CD14-positive monocyte (primary cell): ENCODE data around the gene FOXRED2. TPM values are rescaled to one million over a fixed set of nuclear protein-coding genes. Genes with fewer than 3 reads are reported as not detected.

Experiments used
- DNase-seq, 3 donors: peaks; one replicate each; pipeline ENCODE4 v3.0.0-alpha.2; 2011 to 2022
- H2AFZ ChIP-seq: 2 replicates; pipeline ENCODE4 v1.6.0; 2012; ENCODE audit warnings: mild to moderate bottlenecking, low read depth, low read length, inconsistent platforms; ENCODE audit not compliant: insufficient read depth, poor library complexity, severe bottlenecking
- H3K27ac ChIP-seq, 2 donors: 1 replicate in 1 of 2; 2 replicates in 1 of 2; pipeline ENCODE4 v1.5.1; 2012 to 2013; ENCODE audit warnings: low read length in 2 of 2, control low read depth in 1 of 2, inconsistent platforms in 1 of 2, low read depth in 1 of 2, mild to moderate bottlenecking in 1 of 2
- H3K27me3 ChIP-seq, 2 donors: one replicate each; pipeline versions ENCODE4 v1.6.0 to v1.6.1; 2011 to 2013; ENCODE audit warnings: low read length in 2 of 2; ENCODE audit not compliant: control insufficient read depth in 2 of 2, insufficient read depth in 2 of 2
- H3K36me3 ChIP-seq, 2 donors: replicated peaks in 1 of 2; 1 replicate in 1 of 2; 2 replicates in 1 of 2; pipeline versions ENCODE4 v1.5.1 to v1.6.1; 2012 to 2013; ENCODE audit warnings: low read length in 2 of 2, control low read depth in 1 of 2, inconsistent platforms in 1 of 2, mild to moderate bottlenecking in 1 of 2; ENCODE audit not compliant: insufficient read depth in 2 of 2, control insufficient read depth in 1 of 2
- H3K4me1 ChIP-seq, 2 donors: 1 replicate in 1 of 2; 2 replicates in 1 of 2; pipeline versions ENCODE4 v1.5.1 to v1.6.1; 2012 to 2013; ENCODE audit warnings: low read length in 2 of 2, control low read depth in 1 of 2, inconsistent platforms in 1 of 2, mild to moderate bottlenecking in 1 of 2, moderate library complexity in 1 of 2; ENCODE audit not compliant: insufficient read depth in 2 of 2, control insufficient read depth in 1 of 2
- H3K4me2 ChIP-seq: replicated peaks from 2 replicates; pipeline ENCODE3; 2012; ENCODE audit warnings: low read length, moderate library complexity, mild to moderate bottlenecking; ENCODE audit not compliant: poor library complexity, severe bottlenecking; ENCODE audit errors: extremely low read depth
- H3K4me3 ChIP-seq, 3 experiments: fragments of 200-600 bp in 1 of 3; sonication (generic) in 1 of 3; replicated peaks in 1 of 3; 1 replicate in 2 of 3; 2 replicates in 1 of 3; pipeline ENCODE4 v1.5.1; 2011 to 2013; ENCODE audit warnings: low read length in 3 of 3, mild to moderate bottlenecking in 3 of 3, control low read depth in 2 of 3, low read depth in 2 of 3, inconsistent platforms in 1 of 3, moderate library complexity in 1 of 3
- H3K79me2 ChIP-seq: 2 replicates; pipeline ENCODE4 v1.6.0; 2012; ENCODE audit warnings: mild to moderate bottlenecking, control low read depth, inconsistent platforms, low read length, moderate library complexity; ENCODE audit not compliant: insufficient read depth
- H3K9ac ChIP-seq: 2 replicates; pipeline ENCODE4 v1.6.0; 2017; ENCODE audit warnings: low read length, mild to moderate bottlenecking; ENCODE audit not compliant: insufficient read depth, poor library complexity, severe bottlenecking
- H3K9me3 ChIP-seq, 2 donors: replicated peaks in 1 of 2; 1 replicate in 1 of 2; 2 replicates in 1 of 2; pipeline versions ENCODE4 v1.5.1 to v1.6.1; 2012 to 2013; ENCODE audit warnings: low read length in 2 of 2, control low read depth in 1 of 2; ENCODE audit not compliant: control insufficient read depth in 1 of 2, insufficient read depth in 1 of 2
- H4K20me1 ChIP-seq: 2 replicates; pipeline ENCODE4 v1.6.0; 2012; ENCODE audit warnings: mild to moderate bottlenecking, low read length, control low read depth, moderate library complexity; ENCODE audit not compliant: insufficient read depth
- H3K27ac Mint-ChIP-seq, 7 donors: one replicate each; pipeline ENCODE4 v1.8.0; 2020; ENCODE audit warnings: mild to moderate bottlenecking in 7 of 7, mixed read lengths in 7 of 7, moderate library complexity in 6 of 7, inconsistent platforms in 2 of 7
- H3K27me3 Mint-ChIP-seq, 3 donors: one replicate each; pipeline ENCODE4 v1.8.0; 2021 to 2022; ENCODE audit warnings: low read depth in 3 of 3, mild to moderate bottlenecking in 3 of 3, mixed read lengths in 3 of 3, moderate library complexity in 3 of 3, inconsistent platforms in 1 of 3
- H3K36me3 Mint-ChIP-seq, 2 donors: one replicate each; pipeline ENCODE4 v1.8.0; 2020; ENCODE audit warnings: mixed read lengths in 2 of 2, inconsistent platforms in 1 of 2, mild to moderate bottlenecking in 1 of 2
- H3K4me1 Mint-ChIP-seq: one replicate; pipeline ENCODE4 v1.8.0; 2020; ENCODE audit warnings: mild to moderate bottlenecking, mixed read lengths
- H3K4me3 Mint-ChIP-seq, 2 donors: one replicate each; pipeline ENCODE4 v1.8.0; 2020; ENCODE audit warnings: mild to moderate bottlenecking in 2 of 2, mixed read lengths in 2 of 2, moderate library complexity in 1 of 2
- H3K9me3 Mint-ChIP-seq, 7 donors: one replicate each; pipeline ENCODE4 v1.8.0; 2020 to 2022; ENCODE audit warnings: mixed read lengths in 7 of 7, mild to moderate bottlenecking in 6 of 7, moderate library complexity in 6 of 7, inconsistent platforms in 2 of 7
- CTCF ChIP-seq: fragments of 200-600 bp; IDR thresholded peaks from one replicate; pipeline ENCODE4 v1.8.0; 2022; ENCODE audit warnings: antibody characterized with exemption, mild to moderate bottlenecking
- WGBS: methylation state at CpG from one replicate; pipeline ENCODE4 v1.1.5; 2013; ENCODE audit warnings: missing lambda C conversion rate; ENCODE audit not compliant: insufficient coverage; 5-methylcytosine and 5-hydroxymethylcytosine counted together
- intact Hi-C, 2 donors: fragments of 100-400 bp; cut with micrococcal nuclease; formaldehyde crosslinking; loops; one replicate each; pipeline versions ENCODE4 v1.15.0 to v1.15.1; 2023
- polyA plus RNA-seq, 3 donors: library from polyadenylated mRNA; depleted of rRNA in 1 of 3; unstranded in 2 of 3; stranded (reverse) in 1 of 3; fragments of 300-500 nt in 2 of 3; fragments of >200 nt in 1 of 3; fragmentation: Illumina TruSeq in 2 of 3; gene quantifications; 1 replicate in 2 of 3; 2 replicates in 1 of 3; pipeline ENCODE4 v1.2.3, GENCODE V29; 2012 to 2021

FOXRED2 gene
- polyA plus RNA-seq, 3 donors = 1.5 to 2.0 (median 1.9) TPM

DNA sequence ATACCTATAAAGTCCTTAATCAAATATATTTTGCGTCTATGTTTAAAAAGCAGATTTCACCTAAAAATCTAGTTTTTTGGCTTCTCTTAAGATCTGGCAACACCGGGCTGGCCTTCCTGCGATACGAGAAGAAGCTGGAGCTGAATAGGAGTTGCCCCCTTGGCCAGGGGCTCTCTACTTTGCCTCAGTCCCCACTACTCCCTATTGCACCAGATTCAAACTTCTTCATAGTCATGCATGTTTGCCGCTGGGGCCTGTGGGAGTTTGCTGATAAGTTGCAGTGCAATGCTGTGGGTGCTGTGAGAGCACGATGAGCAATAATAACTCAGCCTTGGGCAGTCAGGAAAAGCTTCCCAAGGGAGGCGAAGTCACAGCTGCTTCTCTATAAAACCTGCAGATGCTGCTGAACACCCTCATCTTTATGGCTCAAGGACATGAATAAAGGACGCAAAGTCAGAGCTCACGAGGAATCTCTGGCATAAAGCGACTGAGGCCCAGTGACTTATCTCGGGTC lies 37.3 kb upstream of the FOXRED2 start:
- Histone ChIP-seq H3K79me2 (no peaks in the 10 kb centered on the region), H2AFZ (no peak overlapping the region), H3K4me1 (peaks cover 0 to 5% of the 10 kb centered on the region in 2 donors), H3K36me3 (no peaks in the 10 kb centered on the region), H3K27ac (no peak overlapping the region), H3K27me3 (no peaks in the 10 kb centered on the region), H4K20me1 (no peaks in the 10 kb centered on the region), H3K9me3 (no peaks in the 10 kb centered on the region), H3K4me2 (no peak overlapping the region), H3K4me3 (no peak overlapping the region), H3K9ac (no peak overlapping the region)
- peaks cover 11% of the 10 kb centered on the region for H3K4me1 Mint-ChIP-seq
- H3K27ac Mint-ChIP-seq = peak overlapping the region in 1 of 7 donors; percentile 64
- intact Hi-C loops = loop anchor here in 1 of 2 donors (10.0 kb wide), 1 partner anchor 311 kb away; no protein-coding TSS in a partner anchor
- no peak for TF ChIP-seq CTCF
- WGBS = 83% methylated on average over 3 of the region's 11 CpGs
- no peaks in the 10 kb centered on the region for H3K9me3 Mint-ChIP-seq
- H3K4me3 Mint-ChIP-seq = no peak overlapping the region
- no peak for DNase-seq
- H3K27me3 Mint-ChIP-seq = peaks cover 0 to 3% (median 0%) of the 10 kb centered on the region in 3 donors
- no peaks in the 10 kb centered on the region for H3K36me3 Mint-ChIP-seq

DNA sequence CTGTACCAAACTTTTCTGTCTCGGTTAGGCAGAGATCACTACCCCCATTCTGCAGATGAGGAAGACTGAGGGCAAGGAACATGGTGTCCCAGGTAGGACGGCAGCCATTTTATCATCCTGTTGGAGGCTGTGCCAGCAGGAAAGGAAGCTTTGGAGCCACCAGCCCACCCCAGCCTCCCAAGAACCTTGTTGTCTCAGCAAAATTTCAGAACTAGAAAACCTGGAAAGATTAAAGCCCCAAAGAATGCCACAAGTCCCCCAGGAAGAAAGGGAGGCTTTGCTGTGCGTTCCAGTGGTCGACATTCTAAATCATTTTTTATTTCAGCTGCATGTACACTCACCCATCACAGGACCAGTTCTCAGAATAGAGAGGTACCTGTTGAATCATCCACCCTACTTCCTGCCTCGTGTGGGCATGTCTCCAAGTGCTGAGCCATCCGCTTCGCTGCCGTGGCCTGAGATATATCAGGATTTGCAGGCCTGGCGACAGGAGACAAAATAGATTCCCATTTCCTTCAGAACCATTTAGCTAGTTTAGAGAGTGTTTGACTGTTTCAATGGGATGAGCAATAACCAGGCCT lies 35.1 kb upstream of the FOXRED2 start:
- intact Hi-C loops = loop anchor here in 1 of 2 donors (10.0 kb wide), 1 partner anchor 313 kb away; no protein-coding TSS in a partner anchor
- H2AFZ ChIP-seq = no peak overlapping the region
- H3K4me3 Mint-ChIP-seq = no peak overlapping the region
- H4K20me1 ChIP-seq = no peaks in the 10 kb centered on the region
- H3K27ac ChIP-seq = no peak overlapping the region
- peak in 1 of 3 donors; percentile 14 for DNase-seq
- 0% methylated on average over 1 of the region's 9 CpGs for WGBS
- peaks cover 0 to 4% (median 2%) of the 10 kb centered on the region in 3 donors for H3K27me3 Mint-ChIP-seq
- H3K27me3 ChIP-seq = no peaks in the 10 kb centered on the region
- no peaks in the 10 kb centered on the region for H3K9me3 Mint-ChIP-seq
- H3K36me3 Mint-ChIP-seq = no peaks in the 10 kb centered on the region
- H3K9me3 ChIP-seq = no peaks in the 10 kb centered on the region
- H3K4me1 Mint-ChIP-seq = peaks cover 10% of the 10 kb centered on the region
- H3K4me1 ChIP-seq = peaks cover 0 to 5% of the 10 kb centered on the region in 2 donors
- H3K4me2 ChIP-seq = no peak overlapping the region
- TF ChIP-seq CTCF = no peak
- no peak overlapping the region for H3K4me3 ChIP-seq
- no peak overlapping the region for H3K27ac Mint-ChIP-seq
- no peak overlapping the region for H3K9ac ChIP-seq
- H3K79me2 ChIP-seq = no peaks in the 10 kb centered on the region
- no peaks in the 10 kb centered on the region for H3K36me3 ChIP-seq
